H1 (cell line): ENCODE measurements around the gene RPS6KA2.

Source experiments
- ATF2 ChIP-seq: IDR thresholded peaks from 2 replicates; pipeline ENCODE4 v1.6.1; 2012; ENCODE audit warnings: low read length, inconsistent platforms
- CHD1 ChIP-seq: IDR thresholded peaks from 2 replicates; pipeline ENCODE4 v1.6.1; 2012; ENCODE audit warnings: low read depth, low read length, improper control_type of control experiment
- CTCF ChIP-seq, 3 experiments: IDR thresholded peaks; 1 replicate in 2 of 3; 2 replicates in 1 of 3; pipeline versions ENCODE4 v1.5.1 to v1.6.1; 2011; ENCODE audit warnings: low read length in 3 of 3, mild to moderate bottlenecking in 3 of 3, inconsistent platforms in 2 of 3, low read depth in 1 of 3, moderate library complexity in 1 of 3; ENCODE audit not compliant: insufficient read depth in 1 of 3; ENCODE audit errors: control extremely low read depth in 1 of 3
- EGR1 ChIP-seq: IDR thresholded peaks from 2 replicates; pipeline ENCODE4 v1.6.1; 2011; ENCODE audit warnings: low read depth, low read length, borderline replicate concordance
- GTF2F1 ChIP-seq: IDR thresholded peaks from 2 replicates; pipeline ENCODE4 v1.6.1; 2012; ENCODE audit warnings: low read depth, low read length, improper control_type of control experiment, borderline replicate concordance
- MAX ChIP-seq: IDR thresholded peaks from 2 replicates; pipeline ENCODE4 v1.6.1; 2012; ENCODE audit warnings: inconsistent platforms
- PHF8 ChIP-seq: fragments of 200-600 bp; sonication (generic); conservative IDR thresholded peaks from 2 replicates; pipeline ENCODE4 v1.7.1; 2012; ENCODE audit warnings: low read depth, mild to moderate bottlenecking, inconsistent platforms, low read length, moderate library complexity
- POLR2AphosphoS5 ChIP-seq: IDR thresholded peaks from 2 replicates; pipeline ENCODE4 v1.6.1; 2011; ENCODE audit warnings: low read depth, low read length
- SP1 ChIP-seq: IDR thresholded peaks from 2 replicates; pipeline ENCODE4 v1.6.1; 2011; ENCODE audit warnings: low read depth, low read length
- USF2 ChIP-seq: IDR thresholded peaks from 2 replicates; pipeline ENCODE4 v1.6.1; 2011; ENCODE audit warnings: low read length, improper control_type of control experiment

GRCh38 chr6:166654573-166654972 lies 27.5 kb upstream of the RPS6KA2 start:
- TF ChIP-seq CTCF (IDR thresholded peaks at IDR 0.05; ENCODE audit: control extremely low read depth in 1 of 3, insufficient read depth in 1 of 3, low read depth in 1 of 3, low read length in 3 of 3), result no peak
- no peak for TF ChIP-seq EGR1
- TF ChIP-seq MAX, result no peak
- no peak for TF ChIP-seq SP1
- no peak for TF ChIP-seq POLR2AphosphoS5
- no peak for TF ChIP-seq PHF8
- no peak for TF ChIP-seq CHD1
- TF ChIP-seq GTF2F1, result no peak
- TF ChIP-seq USF2, result no peak
- TF ChIP-seq ATF2, result no peak
